Caco-2 (cell line): ENCODE measurements around the gene WNK1. TPM values are rescaled to one million over a fixed set of nuclear protein-coding genes. Genes with fewer than 3 reads are reported as not detected.

ENCODE experiments used
- BruUV-seq: library from RNA; stranded (reverse); fragments of 400-500 nt; replicated peaks from 2 replicates; lab custom pipeline; 2021; lab: Mats Ljungman, UMichigan
- CTCF ChIA-PET: fragments of 300-600 bp; sonication (Branson Sonifier 250); formaldehyde crosslinking; loops from one replicate; lab custom pipeline; 2022; ENCODE audit warnings: antibody characterized with exemption; lab: Charles Lee
- POLR2A ChIA-PET: fragments of 300-600 bp; sonication (Branson Sonifier 250); formaldehyde crosslinking; loops from one replicate; lab custom pipeline; 2022; ENCODE audit warnings: antibody characterized with exemption; lab: Charles Lee
- DNase-seq, 2 experiments: peaks; one replicate each; pipeline versions ENCODE4 v3.0.0 to v3.0.0-alpha.2; 2020 to 2022
- H3K27me3 ChIP-seq: replicated peaks from 2 replicates; pipeline ENCODE4 v1.6.0; 2011; ENCODE audit warnings: low read length; ENCODE audit not compliant: control insufficient read depth, insufficient read depth
- H3K36me3 ChIP-seq: 2 replicates; pipeline ENCODE4 v1.5.1; 2011; ENCODE audit warnings: low read length; ENCODE audit not compliant: control insufficient read depth, insufficient read depth
- H3K4me1 ChIP-seq: fragments of 250-450 bp; sonication (Bioruptor Pico); 2 replicates; pipeline ENCODE4 v1.5.1; 2020; ENCODE audit warnings: mild to moderate bottlenecking
- H3K4me3 ChIP-seq: 2 replicates; pipeline ENCODE4 v1.5.1; 2011; ENCODE audit warnings: low read depth, mild to moderate bottlenecking, control low read depth, low read length
- H3K9me3 ChIP-seq: fragments of 250-450 bp; sonication (Bioruptor Pico); 2 replicates; pipeline ENCODE4 v1.5.1; 2020; ENCODE audit warnings: mild to moderate bottlenecking, moderate library complexity
- H3K27ac Mint-ChIP-seq: one replicate; pipeline ENCODE4 v1.8.0; 2022; ENCODE audit warnings: mixed read lengths; ENCODE audit not compliant: unreplicated experiment
- H3K27me3 Mint-ChIP-seq: one replicate; pipeline ENCODE4 v1.8.0; 2022; ENCODE audit warnings: mixed read lengths; ENCODE audit not compliant: insufficient read depth, unreplicated experiment
- H3K36me3 Mint-ChIP-seq: one replicate; pipeline ENCODE4 v1.8.0; 2022; ENCODE audit warnings: mild to moderate bottlenecking, mixed read lengths; ENCODE audit not compliant: insufficient read depth, unreplicated experiment
- H3K4me1 Mint-ChIP-seq: one replicate; pipeline ENCODE4 v1.8.0; 2022; ENCODE audit warnings: low read depth, mixed read lengths; ENCODE audit not compliant: unreplicated experiment
- H3K4me3 Mint-ChIP-seq: one replicate; pipeline ENCODE4 v1.8.0; 2022; ENCODE audit warnings: mild to moderate bottlenecking, moderate library complexity, mixed read lengths; ENCODE audit not compliant: unreplicated experiment
- H3K9me3 Mint-ChIP-seq: one replicate; pipeline ENCODE4 v1.8.0; 2022; ENCODE audit warnings: mixed read lengths; ENCODE audit not compliant: unreplicated experiment
- intact Hi-C: fragments of 100-400 bp; cut with micrococcal nuclease; formaldehyde crosslinking; loops from one replicate; pipeline ENCODE4 v1.10.0; 2022; ENCODE audit not compliant: unreplicated experiment
- total RNA-seq: library from RNA; stranded (reverse); gene quantifications from 2 replicates; pipeline ENCODE4 v1.2.3, GENCODE V29; 2022
- TF ChIP-seq, protein P1 (sequence below), 2 experiments: fragments of 200-600 bp in 1 of 2; IDR thresholded peaks; 1 replicate in 1 of 2; 2 replicates in 1 of 2; pipeline versions ENCODE4 v1.5.1 to v1.8.0; 2011 to 2022; ENCODE audit warnings: antibody characterized with exemption in 1 of 2, control low read depth in 1 of 2, inconsistent platforms in 1 of 2, low read depth in 1 of 2, low read length in 1 of 2, mild to moderate bottlenecking in 1 of 2, moderate library complexity in 1 of 2; ENCODE audit not compliant: insufficient read depth in 1 of 2, severe bottlenecking in 1 of 2, unreplicated experiment in 1 of 2

WNK1 gene
- total RNA-seq, 1 experiment from 2014 or later: 224 TPM

DNA sequence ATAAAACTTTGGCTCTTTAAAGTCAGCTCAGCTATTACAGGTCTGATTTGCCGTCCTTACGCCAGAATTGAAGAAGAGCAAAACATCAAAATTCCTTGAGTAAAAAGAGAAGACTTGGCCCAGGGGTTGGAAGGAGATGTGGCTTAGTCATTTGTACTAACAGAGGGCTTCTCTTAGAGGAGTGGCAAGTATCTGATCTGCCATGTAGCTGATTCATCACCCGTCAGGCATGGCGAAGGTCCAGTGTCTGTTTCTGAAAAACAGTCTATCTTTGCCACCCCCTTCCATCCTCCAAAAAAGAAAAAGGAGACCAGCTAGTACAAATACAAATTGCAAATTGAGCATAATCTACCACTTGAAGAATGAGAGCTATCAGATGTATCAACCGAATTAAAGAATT, 105.2 kb downstream of the WNK1 start:
- H3K9me3 Mint-ChIP-seq: no peaks in the 10 kb centered on the region
- CTCF ChIA-PET: no interaction called here
- POLR2A ChIA-PET: no interaction called here
- intact Hi-C loops: loop anchor here (5.0 kb wide), 1 partner anchor 40 kb away; no protein-coding TSS in a partner anchor
- no peak overlapping the region for H3K27ac Mint-ChIP-seq
- H3K4me1 ChIP-seq: no peaks in the 10 kb centered on the region
- TF ChIP-seq, protein P1, sequence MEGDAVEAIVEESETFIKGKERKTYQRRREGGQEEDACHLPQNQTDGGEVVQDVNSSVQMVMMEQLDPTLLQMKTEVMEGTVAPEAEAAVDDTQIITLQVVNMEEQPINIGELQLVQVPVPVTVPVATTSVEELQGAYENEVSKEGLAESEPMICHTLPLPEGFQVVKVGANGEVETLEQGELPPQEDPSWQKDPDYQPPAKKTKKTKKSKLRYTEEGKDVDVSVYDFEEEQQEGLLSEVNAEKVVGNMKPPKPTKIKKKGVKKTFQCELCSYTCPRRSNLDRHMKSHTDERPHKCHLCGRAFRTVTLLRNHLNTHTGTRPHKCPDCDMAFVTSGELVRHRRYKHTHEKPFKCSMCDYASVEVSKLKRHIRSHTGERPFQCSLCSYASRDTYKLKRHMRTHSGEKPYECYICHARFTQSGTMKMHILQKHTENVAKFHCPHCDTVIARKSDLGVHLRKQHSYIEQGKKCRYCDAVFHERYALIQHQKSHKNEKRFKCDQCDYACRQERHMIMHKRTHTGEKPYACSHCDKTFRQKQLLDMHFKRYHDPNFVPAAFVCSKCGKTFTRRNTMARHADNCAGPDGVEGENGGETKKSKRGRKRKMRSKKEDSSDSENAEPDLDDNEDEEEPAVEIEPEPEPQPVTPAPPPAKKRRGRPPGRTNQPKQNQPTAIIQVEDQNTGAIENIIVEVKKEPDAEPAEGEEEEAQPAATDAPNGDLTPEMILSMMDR (IDR thresholded peaks at IDR 0.05; ENCODE audit: insufficient read depth in 1 of 2, low read depth in 1 of 2, low read length in 1 of 2, severe bottlenecking in 1 of 2, unreplicated experiment in 1 of 2): no peak
- H3K36me3 ChIP-seq: peaks cover 2% of the 10 kb centered on the region
- no peaks in the 10 kb centered on the region for H3K27me3 ChIP-seq
- no peak for DNase-seq
- no peak overlapping the region for H3K4me3 ChIP-seq
- peaks cover 60% of the 10 kb centered on the region for H3K36me3 Mint-ChIP-seq
- H3K9me3 ChIP-seq: no peaks in the 10 kb centered on the region
- no peaks in the 10 kb centered on the region for H3K27me3 Mint-ChIP-seq
- H3K4me1 Mint-ChIP-seq: peaks cover 7% of the 10 kb centered on the region
- H3K4me3 Mint-ChIP-seq: no peak overlapping the region
- BruUV-seq: no TSS peak

DNA sequence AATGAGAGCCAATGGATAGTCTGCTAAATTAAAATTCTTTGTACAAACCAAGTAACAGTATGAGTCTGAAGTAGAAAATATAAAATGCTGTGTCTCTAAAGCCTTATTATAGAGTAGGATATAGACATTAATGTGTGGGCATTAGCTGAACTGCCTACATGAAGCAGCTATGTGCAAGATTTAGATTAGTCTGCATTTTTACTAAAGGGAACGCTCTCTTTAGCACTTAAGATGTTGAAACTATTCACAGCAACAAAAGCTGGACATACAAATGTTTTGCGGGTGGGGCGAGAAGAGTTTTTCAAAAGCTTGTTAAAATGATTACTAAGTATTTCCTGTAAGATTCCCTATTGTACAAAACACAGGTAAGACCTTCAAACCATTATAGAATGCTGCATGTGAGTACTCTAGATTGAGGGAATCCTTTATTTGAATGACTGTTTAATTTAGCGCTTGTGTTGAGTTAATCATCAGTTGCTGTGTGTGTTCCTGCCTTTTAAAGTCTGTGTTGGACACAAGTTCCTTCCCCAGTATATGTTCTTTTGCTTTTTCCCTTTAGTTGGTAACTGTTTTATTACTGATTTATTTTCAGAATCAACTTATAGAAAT, 110.0 kb downstream of the WNK1 start:
- TF ChIP-seq, protein P1 (IDR thresholded peaks at IDR 0.05; ENCODE audit: insufficient read depth in 1 of 2, low read depth in 1 of 2, low read length in 1 of 2, severe bottlenecking in 1 of 2, unreplicated experiment in 1 of 2): no peak
- no peaks in the 10 kb centered on the region for H3K4me1 ChIP-seq
- no peaks in the 10 kb centered on the region for H3K27me3 ChIP-seq
- Mint-ChIP-seq H3K27me3 (no peaks in the 10 kb centered on the region), H3K9me3 (no peaks in the 10 kb centered on the region), H3K4me1 (peaks cover 4% of the 10 kb centered on the region), H3K36me3 (peaks cover 77% of the 10 kb centered on the region), H3K4me3 (no peak overlapping the region), H3K27ac (no peak overlapping the region)
- no TSS peak for BruUV-seq
- ChIA-PET POLR2A (no interaction called here), CTCF (no interaction called here)
- no peaks in the 10 kb centered on the region for H3K9me3 ChIP-seq
- DNase-seq: no peak
- H3K36me3 ChIP-seq: peaks cover 2% of the 10 kb centered on the region
- no peak overlapping the region for H3K4me3 ChIP-seq
- intact Hi-C loops: no loop called here

DNA sequence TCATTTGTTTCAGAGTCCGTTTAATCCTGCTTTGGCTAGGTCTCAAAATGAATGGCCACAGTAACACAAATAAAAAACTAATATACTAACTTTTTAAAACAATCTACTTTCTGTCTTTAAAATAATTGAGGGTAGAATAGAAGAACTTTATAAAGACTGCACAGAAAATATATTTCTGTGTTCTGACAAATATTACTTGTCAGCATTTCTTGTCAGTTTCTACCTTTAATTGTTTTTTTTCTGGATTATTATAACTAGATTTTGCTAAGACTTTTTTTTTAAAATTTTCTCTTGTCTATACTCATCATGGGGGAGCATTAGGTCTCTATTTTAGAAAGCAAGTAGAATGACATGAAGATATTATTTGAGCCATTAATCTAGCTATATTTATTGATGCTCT, 110.9 kb downstream of the WNK1 start:
- TF ChIP-seq, protein P1 (IDR thresholded peaks at IDR 0.05; ENCODE audit: insufficient read depth in 1 of 2, low read depth in 1 of 2, low read length in 1 of 2, severe bottlenecking in 1 of 2, unreplicated experiment in 1 of 2): no peak
- peaks cover 2% of the 10 kb centered on the region for H3K36me3 ChIP-seq

More for the DNA sequence above, 110.9 kb downstream of the WNK1 start:
- Histone ChIP-seq H3K27me3 (no peaks in the 10 kb centered on the region), H3K9me3 (no peaks in the 10 kb centered on the region), H3K4me3 (no peak overlapping the region), H3K4me1 (no peaks in the 10 kb centered on the region)
- ChIA-PET POLR2A (no interaction called here), CTCF (no interaction called here)
- Mint-ChIP-seq H3K27ac (no peak overlapping the region), H3K27me3 (no peaks in the 10 kb centered on the region), H3K4me3 (no peak overlapping the region), H3K36me3 (peaks cover 77% of the 10 kb centered on the region), H3K9me3 (no peaks in the 10 kb centered on the region), H3K4me1 (no peaks in the 10 kb centered on the region)
- no peak for DNase-seq
- BruUV-seq: no TSS peak
- intact Hi-C loops: no loop called here
